Measurements from ENCODE around the gene LTBP2. TPM values are rescaled to one million over a fixed set of nuclear protein-coding genes. Genes with fewer than 3 reads are reported as not detected.

The LTBP2 gene
- total RNA-seq, 2 donors from 2014 or later = 0.55 to 0.73 TPM

GRCh38 chr14:74599946-74600345 is 12.1 kb downstream of the LTBP2 start:
- no peaks in the 10 kb centered on the region for H3K36me3 Mint-ChIP-seq

GRCh38 chr14:74599321-74599761 is 12.7 kb downstream of the LTBP2 start:
- no peak overlapping the region for H3K4me3 Mint-ChIP-seq
- peaks cover 13 to 18% of the 10 kb centered on the region in 2 donors for H3K27me3 Mint-ChIP-seq
- ATAC-seq (no peak), DNase-seq (ENCODE audit: low spot score) (no peak)
- no peak overlapping the region for H3K27ac Mint-ChIP-seq
- H3K36me3 Mint-ChIP-seq = no peaks in the 10 kb centered on the region
- no peaks in the 10 kb centered on the region for H3K4me1 Mint-ChIP-seq (ENCODE audit: low read depth in 2 of 2)
- H3K9me3 Mint-ChIP-seq = no peaks in the 10 kb centered on the region

More at GRCh38 chr14:74599946-74600345, 12.1 kb downstream of the LTBP2 start:
- Mint-ChIP-seq H3K27me3 (peaks cover 13 to 20% of the 10 kb centered on the region in 2 donors), H3K4me3 (no peak overlapping the region), H3K27ac (no peak overlapping the region), H3K9me3 (no peaks in the 10 kb centered on the region), H3K4me1 (ENCODE audit: low read depth in 2 of 2) (no peaks in the 10 kb centered on the region)
- ATAC-seq (no peak), DNase-seq (ENCODE audit: low spot score) (no peak)

GRCh38 chr14:74596741-74597450 is 15.1 kb downstream of the LTBP2 start:
- no peak for ATAC-seq
- DNase-seq (ENCODE audit: low spot score) = no peak
- Mint-ChIP-seq H3K4me3 (no peak overlapping the region), H3K27me3 (peaks cover 13 to 16% of the 10 kb centered on the region in 2 donors), H3K36me3 (no peaks in the 10 kb centered on the region), H3K4me1 (ENCODE audit: low read depth in 2 of 2) (no peaks in the 10 kb centered on the region), H3K27ac (no peak overlapping the region), H3K9me3 (no peaks in the 10 kb centered on the region)

- no peak for DNase-seq (ENCODE audit: low spot score)
- Mint-ChIP-seq H3K27ac (no peak overlapping the region), H3K4me3 (no peak overlapping the region), H3K27me3 (peaks cover 14 to 19% of the 10 kb centered on the region in 2 donors), H3K9me3 (no peaks in the 10 kb centered on the region), H3K4me1 (ENCODE audit: low read depth in 2 of 2) (no peaks in the 10 kb centered on the region), H3K36me3 (no peaks in the 10 kb centered on the region)
- ATAC-seq = no peak
Measured at GRCh38 chr14:74595006-74595735, 16.9 kb downstream of the LTBP2 start.

- H3K27ac Mint-ChIP-seq = no peak overlapping the region
- no peaks in the 10 kb centered on the region for H3K4me1 Mint-ChIP-seq (ENCODE audit: low read depth in 2 of 2)
- no peak overlapping the region for H3K4me3 Mint-ChIP-seq
- no peaks in the 10 kb centered on the region for H3K36me3 Mint-ChIP-seq
- H3K9me3 Mint-ChIP-seq = no peaks in the 10 kb centered on the region
- peaks cover 19% of the 10 kb centered on the region in 2 donors for H3K27me3 Mint-ChIP-seq
- ATAC-seq (no peak), DNase-seq (ENCODE audit: low spot score) (no peak)
Measured at GRCh38 chr14:74594606-74595005, 17.4 kb downstream of the LTBP2 start.

GRCh38 chr14:74594029-74594428 is 18.0 kb downstream of the LTBP2 start:
- Mint-ChIP-seq H3K36me3 (no peaks in the 10 kb centered on the region), H3K4me1 (ENCODE audit: low read depth in 2 of 2) (no peaks in the 10 kb centered on the region), H3K4me3 (no peak overlapping the region), H3K9me3 (no peaks in the 10 kb centered on the region), H3K27ac (no peak overlapping the region), H3K27me3 (peaks cover 21 to 23% of the 10 kb centered on the region in 2 donors)
- ATAC-seq = no peak
- no peak for DNase-seq (ENCODE audit: low spot score)

- H3K4me3 Mint-ChIP-seq = no peak overlapping the region
- H3K4me1 Mint-ChIP-seq (ENCODE audit: low read depth in 2 of 2) = no peaks in the 10 kb centered on the region
- H3K27ac Mint-ChIP-seq = no peak overlapping the region
- H3K27me3 Mint-ChIP-seq = peaks cover 22 to 26% of the 10 kb centered on the region in 2 donors
- no peaks in the 10 kb centered on the region for H3K9me3 Mint-ChIP-seq
- DNase-seq (ENCODE audit: low spot score) (no peak), ATAC-seq (no peak)
- no peaks in the 10 kb centered on the region for H3K36me3 Mint-ChIP-seq
Measured at GRCh38 chr14:74593241-74593953, 18.6 kb downstream of the LTBP2 start.

- H3K9me3 Mint-ChIP-seq = no peaks in the 10 kb centered on the region
- H3K36me3 Mint-ChIP-seq = no peaks in the 10 kb centered on the region
- no peaks in the 10 kb centered on the region for H3K4me1 Mint-ChIP-seq (ENCODE audit: low read depth in 2 of 2)
- ATAC-seq (no peak), DNase-seq (ENCODE audit: low spot score) (no peak)
- H3K27me3 Mint-ChIP-seq = peaks cover 23 to 26% of the 10 kb centered on the region in 2 donors
- no peak overlapping the region for H3K27ac Mint-ChIP-seq
- H3K4me3 Mint-ChIP-seq = no peak overlapping the region
Measured at GRCh38 chr14:74592476-74593201, 19.4 kb downstream of the LTBP2 start.

GRCh38 chr14:74591899-74592298 is 20.1 kb downstream of the LTBP2 start:
- Mint-ChIP-seq H3K4me1 (ENCODE audit: low read depth in 2 of 2) (no peaks in the 10 kb centered on the region), H3K36me3 (no peaks in the 10 kb centered on the region), H3K27ac (no peak overlapping the region), H3K4me3 (no peak overlapping the region), H3K9me3 (no peaks in the 10 kb centered on the region), H3K27me3 (peaks cover 25 to 26% of the 10 kb centered on the region in 2 donors)
- ATAC-seq (no peak), DNase-seq (ENCODE audit: low spot score) (no peak)

- no peak for DNase-seq (ENCODE audit: low spot score)
- ATAC-seq = no peak
- no peak overlapping the region for H3K4me3 Mint-ChIP-seq
- H3K27me3 Mint-ChIP-seq = peaks cover 20 to 24% of the 10 kb centered on the region in 2 donors
- H3K36me3 Mint-ChIP-seq = no peaks in the 10 kb centered on the region
- no peak overlapping the region for H3K27ac Mint-ChIP-seq
- H3K9me3 Mint-ChIP-seq = no peaks in the 10 kb centered on the region
- H3K4me1 Mint-ChIP-seq (ENCODE audit: low read depth in 2 of 2) = no peaks in the 10 kb centered on the region
Measured at GRCh38 chr14:74591394-74591793, 20.6 kb downstream of the LTBP2 start.

GRCh38 chr14:74589291-74589879 is 22.7 kb downstream of the LTBP2 start:
- ATAC-seq = no peak
- Mint-ChIP-seq H3K36me3 (no peaks in the 10 kb centered on the region), H3K27me3 (peaks cover 22 to 32% of the 10 kb centered on the region in 2 donors), H3K4me3 (no peak overlapping the region), H3K4me1 (ENCODE audit: low read depth in 2 of 2) (no peaks in the 10 kb centered on the region), H3K9me3 (no peaks in the 10 kb centered on the region), H3K27ac (no peak overlapping the region)
- no peak for DNase-seq (ENCODE audit: low spot score)

- Mint-ChIP-seq H3K4me1 (ENCODE audit: low read depth in 2 of 2) (no peaks in the 10 kb centered on the region), H3K27me3 (peaks cover 22 to 43% of the 10 kb centered on the region in 2 donors), H3K27ac (no peak overlapping the region), H3K9me3 (no peaks in the 10 kb centered on the region), H3K4me3 (no peak overlapping the region), H3K36me3 (no peaks in the 10 kb centered on the region)
- DNase-seq (ENCODE audit: low spot score) (no peak), ATAC-seq (no peak)
Measured at GRCh38 chr14:74587363-74587707, 24.7 kb downstream of the LTBP2 start.

GRCh38 chr14:74586681-74587362 is 25.2 kb downstream of the LTBP2 start:
- Mint-ChIP-seq H3K27me3 (peaks cover 22 to 46% of the 10 kb centered on the region in 2 donors), H3K27ac (no peak overlapping the region)

More at GRCh38 chr14:74586681-74587362, 25.2 kb downstream of the LTBP2 start:
- Mint-ChIP-seq H3K4me3 (no peak overlapping the region), H3K36me3 (no peaks in the 10 kb centered on the region), H3K9me3 (no peaks in the 10 kb centered on the region), H3K4me1 (ENCODE audit: low read depth in 2 of 2) (no peaks in the 10 kb centered on the region)
- ATAC-seq (no peak), DNase-seq (ENCODE audit: low spot score) (no peak)
